Colonic mucosa (tissue), 4 donors: ENCODE results near the gene TLX1. TPM values are rescaled to one million over a fixed set of nuclear protein-coding genes. Genes with fewer than 3 reads are reported as not detected.
A peak's percentile ranks its signal among the peaks of the same experiment; 100 is the strongest.

Source experiments
- DNase-seq: peaks from one replicate; pipeline ENCODE4 v3.0.0-alpha.2; 2020
- H3K27ac ChIP-seq: fragments of 200-600 bp; one replicate; pipeline ENCODE4 v1.8.0; 2021
- H3K27me3 ChIP-seq: fragments of 200-600 bp; one replicate; pipeline ENCODE4 v1.8.0; 2021
- H3K36me3 ChIP-seq: fragments of 200-600 bp; one replicate; pipeline ENCODE4 v1.8.0; 2021
- H3K4me1 ChIP-seq: fragments of 200-600 bp; one replicate; pipeline ENCODE4 v1.8.0; 2021; ENCODE audit warnings: mild to moderate bottlenecking
- H3K4me3 ChIP-seq: fragments of 200-600 bp; one replicate; pipeline ENCODE4 v1.8.0; 2021
- H3K9ac ChIP-seq, 2 donors: one replicate each; pipeline ENCODE4 v1.7.0; 2013; ENCODE audit warnings: control low read depth in 2 of 2, low read depth in 2 of 2, low read length in 2 of 2
- H3K9me3 ChIP-seq: fragments of 200-600 bp; one replicate; pipeline ENCODE4 v1.8.0; 2021
- intact Hi-C: fragments of 100-400 bp; cut with DNase I; formaldehyde crosslinking; loops from one replicate; pipeline ENCODE4 v1.14.1; 2022
- total RNA-seq, 2 donors: library from RNA; stranded (reverse); fragmentation: NEBNext Ultra II Directional in 1 of 2; extraction: Animal tissue kit (Norgen Biotek cat#: 25700) in 1 of 2; gene quantifications; one replicate each; pipeline ENCODE4 v1.2.1, GENCODE V29; 2021
- TF ChIP-seq, protein P1 (sequence below): fragments of 200-600 bp; IDR thresholded peaks from one replicate; pipeline ENCODE4 v1.8.0; 2022; ENCODE audit warnings: antibody characterized with exemption, mild to moderate bottlenecking
- donor health status: healthy.
- donor health status: DM: no; HTN: no; CAD: no.
- donor health status: DM: no; HTN: no; CAD: no.

The TLX1 gene
- total RNA-seq, 2 donors from 2014 or later: 0.21 to 0.52 TPM

DNA sequence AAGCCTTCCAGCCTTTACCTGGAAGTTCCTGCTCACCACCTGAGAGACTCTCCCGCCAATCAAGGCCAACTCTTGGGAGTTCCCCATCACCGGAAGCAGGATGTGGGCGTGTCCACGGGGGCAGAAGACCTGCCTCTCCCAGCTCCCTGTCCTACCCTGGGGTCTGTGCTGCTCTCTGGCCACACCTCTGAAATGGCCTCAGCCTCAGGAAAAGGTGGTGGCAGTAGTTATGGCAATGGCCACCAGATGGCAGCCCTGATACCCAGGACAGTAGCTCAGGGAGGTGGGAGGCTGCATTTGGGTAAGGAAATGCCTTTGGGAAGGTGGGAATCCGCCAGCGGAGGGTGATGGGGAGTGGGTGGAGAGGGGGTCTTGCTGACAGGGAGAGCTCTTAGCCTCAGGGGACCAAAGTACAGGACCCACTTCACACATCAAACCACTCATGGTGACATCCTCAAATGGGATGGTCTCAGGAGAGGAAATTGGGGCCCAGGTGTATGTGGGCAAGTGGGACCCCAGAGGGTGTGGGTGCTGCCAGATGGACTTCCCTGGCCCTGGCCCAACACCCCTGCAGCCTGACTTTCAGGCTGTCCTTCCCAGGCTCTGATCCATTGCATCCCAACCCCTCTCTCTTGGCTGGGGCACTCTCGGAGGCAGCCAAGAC, 35.4 kb upstream of the TLX1 start:
- no peak overlapping the region for H3K4me3 ChIP-seq
- no peaks in the 10 kb centered on the region for H3K4me1 ChIP-seq
- H3K9ac ChIP-seq: no peak overlapping the region

DNA sequence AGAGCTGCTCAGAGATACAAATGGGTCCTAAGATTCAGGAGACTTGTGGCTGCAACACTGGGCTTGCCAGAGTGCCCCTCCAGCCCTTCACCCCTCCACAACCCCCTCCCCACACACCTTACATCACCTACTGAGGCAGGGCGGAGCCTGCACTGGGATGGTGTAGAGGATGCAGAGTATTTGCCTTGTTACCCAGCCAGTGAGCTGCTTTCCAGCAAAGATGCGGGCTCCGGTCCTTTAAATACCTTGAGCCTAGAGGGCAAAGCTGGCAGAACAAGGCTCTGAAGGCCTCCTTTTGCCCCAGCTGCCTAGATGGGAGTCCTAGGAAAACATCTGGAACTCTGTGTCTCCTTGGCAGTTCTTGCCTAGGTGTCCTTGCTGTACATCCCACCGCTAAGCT, 34.7 kb upstream of the TLX1 start:
- H3K4me3 ChIP-seq: no peak overlapping the region
- H3K27me3 ChIP-seq: no peaks in the 10 kb centered on the region
- no peak overlapping the region for H3K27ac ChIP-seq
- no peaks in the 10 kb centered on the region for H3K4me1 ChIP-seq
- no peaks in the 10 kb centered on the region for H3K9me3 ChIP-seq
- DNase-seq: no peak
- intact Hi-C loops: no loop called here
- H3K36me3 ChIP-seq: no peaks in the 10 kb centered on the region
- H3K9ac ChIP-seq: no peak overlapping the region
- TF ChIP-seq, protein P1, sequence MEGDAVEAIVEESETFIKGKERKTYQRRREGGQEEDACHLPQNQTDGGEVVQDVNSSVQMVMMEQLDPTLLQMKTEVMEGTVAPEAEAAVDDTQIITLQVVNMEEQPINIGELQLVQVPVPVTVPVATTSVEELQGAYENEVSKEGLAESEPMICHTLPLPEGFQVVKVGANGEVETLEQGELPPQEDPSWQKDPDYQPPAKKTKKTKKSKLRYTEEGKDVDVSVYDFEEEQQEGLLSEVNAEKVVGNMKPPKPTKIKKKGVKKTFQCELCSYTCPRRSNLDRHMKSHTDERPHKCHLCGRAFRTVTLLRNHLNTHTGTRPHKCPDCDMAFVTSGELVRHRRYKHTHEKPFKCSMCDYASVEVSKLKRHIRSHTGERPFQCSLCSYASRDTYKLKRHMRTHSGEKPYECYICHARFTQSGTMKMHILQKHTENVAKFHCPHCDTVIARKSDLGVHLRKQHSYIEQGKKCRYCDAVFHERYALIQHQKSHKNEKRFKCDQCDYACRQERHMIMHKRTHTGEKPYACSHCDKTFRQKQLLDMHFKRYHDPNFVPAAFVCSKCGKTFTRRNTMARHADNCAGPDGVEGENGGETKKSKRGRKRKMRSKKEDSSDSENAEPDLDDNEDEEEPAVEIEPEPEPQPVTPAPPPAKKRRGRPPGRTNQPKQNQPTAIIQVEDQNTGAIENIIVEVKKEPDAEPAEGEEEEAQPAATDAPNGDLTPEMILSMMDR: no peak

More for the DNA sequence above, 35.4 kb upstream of the TLX1 start:
- no peaks in the 10 kb centered on the region for H3K36me3 ChIP-seq
- H3K9me3 ChIP-seq: no peaks in the 10 kb centered on the region
- no peak overlapping the region for H3K27ac ChIP-seq
- peak; percentile 92 for DNase-seq
- TF ChIP-seq, protein P1: peak; percentile 74
- no peaks in the 10 kb centered on the region for H3K27me3 ChIP-seq
- intact Hi-C loops: loop anchor here (2.0 kb wide), 1 partner anchor 47 kb away; no protein-coding TSS in a partner anchor

DNA sequence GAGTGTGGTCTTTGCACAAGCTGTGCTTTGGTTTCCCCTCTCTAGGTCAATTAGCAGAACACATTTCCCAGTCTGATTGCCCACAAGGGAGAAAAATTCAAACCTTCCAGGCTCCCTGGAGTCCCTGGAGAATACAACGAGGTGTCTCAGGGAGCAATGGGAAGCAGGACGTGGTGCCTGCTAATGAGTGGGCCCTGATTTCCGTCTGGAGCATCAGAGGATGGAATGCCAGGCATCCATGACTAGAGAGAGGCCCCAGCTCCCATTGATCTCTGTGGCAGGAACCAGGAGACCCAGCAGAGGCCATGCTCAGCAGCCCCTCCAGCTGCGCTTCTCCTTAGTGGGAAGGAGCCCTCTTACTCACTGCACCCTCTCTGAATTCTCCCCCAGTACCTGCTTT, 33.2 kb upstream of the TLX1 start:
- no peaks in the 10 kb centered on the region for H3K27me3 ChIP-seq
- intact Hi-C loops: no loop called here

DNA sequence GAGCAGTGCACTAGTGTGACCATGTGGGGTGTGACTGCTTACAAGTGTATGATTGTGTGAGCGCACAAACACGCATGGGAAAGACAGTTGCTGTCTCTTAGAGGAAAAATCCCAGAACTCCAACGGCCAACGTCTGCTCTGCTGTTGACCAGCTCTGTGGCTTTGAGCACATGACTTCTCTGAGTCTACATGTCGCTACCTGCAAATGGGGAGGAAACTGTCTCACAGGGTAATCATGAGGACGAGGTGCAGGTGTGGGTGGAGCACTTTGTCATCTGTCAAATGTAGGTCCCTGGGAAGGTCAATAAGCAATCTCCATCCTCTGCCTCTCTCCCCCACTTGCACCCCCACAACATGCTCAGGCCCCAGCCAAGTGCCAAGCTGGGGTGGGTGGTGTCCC, 31.2 kb upstream of the TLX1 start:
- no peaks in the 10 kb centered on the region for H3K27me3 ChIP-seq
- no peak overlapping the region for H3K4me3 ChIP-seq
- H3K9ac ChIP-seq: no peak overlapping the region
- intact Hi-C loops: no loop called here
- H3K36me3 ChIP-seq: no peaks in the 10 kb centered on the region
- H3K4me1 ChIP-seq: no peaks in the 10 kb centered on the region
- no peak overlapping the region for H3K27ac ChIP-seq
- TF ChIP-seq, protein P1: no peak
- no peaks in the 10 kb centered on the region for H3K9me3 ChIP-seq
- DNase-seq: no peak

More for the DNA sequence above, 33.2 kb upstream of the TLX1 start:
- Histone ChIP-seq H3K9ac (no peak overlapping the region), H3K4me1 (no peaks in the 10 kb centered on the region), H3K9me3 (no peaks in the 10 kb centered on the region), H3K4me3 (no peak overlapping the region), H3K36me3 (no peaks in the 10 kb centered on the region), H3K27ac (no peak overlapping the region)
- DNase-seq: no peak
- TF ChIP-seq, protein P1: no peak

DNA sequence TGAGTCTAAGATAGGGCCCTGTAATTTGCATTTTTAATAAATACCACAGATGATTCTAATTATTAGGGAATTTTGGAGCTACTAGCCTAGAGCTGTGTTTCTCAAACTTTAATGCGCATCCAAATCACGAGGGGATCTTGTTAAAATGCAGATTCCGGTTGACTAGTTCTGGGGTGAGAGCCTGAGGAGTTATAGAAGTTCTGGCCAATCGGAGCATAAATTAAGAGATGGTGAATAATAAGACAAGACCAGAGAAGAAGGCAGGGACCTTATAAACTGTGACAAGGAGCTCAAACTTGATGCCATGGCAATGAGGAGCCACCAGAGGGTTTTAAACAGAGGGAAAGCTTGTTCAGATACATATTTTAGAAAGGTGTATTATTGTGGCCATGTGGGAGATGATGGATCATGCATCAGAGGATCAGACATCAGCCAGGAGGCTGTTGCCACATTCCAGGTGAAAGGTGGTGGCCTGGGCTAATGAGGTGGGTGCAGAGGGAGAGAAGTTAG, 29.7 kb upstream of the TLX1 start:
- TF ChIP-seq, protein P1: no peak
- H3K27me3 ChIP-seq: no peaks in the 10 kb centered on the region
- no peak for DNase-seq
- H3K36me3 ChIP-seq: no peaks in the 10 kb centered on the region
- no peaks in the 10 kb centered on the region for H3K9me3 ChIP-seq
- intact Hi-C loops: no loop called here
- no peak overlapping the region for H3K9ac ChIP-seq
- no peak overlapping the region for H3K27ac ChIP-seq
- H3K4me1 ChIP-seq: no peaks in the 10 kb centered on the region
- H3K4me3 ChIP-seq: no peak overlapping the region
